PFSK-1 (cell line): ENCODE measurements around the gene HDDC3.

Source experiments
- FOXP2 ChIP-seq: optimal IDR thresholded peaks from 2 replicates; pipeline ENCODE3; 2011; ENCODE audit warnings: borderline replicate concordance, control low read depth, inconsistent platforms; ENCODE audit not compliant: insufficient read depth; ENCODE audit errors: extremely low read length, extremely low read depth
- POLR2AphosphoS5 ChIP-seq: IDR thresholded peaks from 2 replicates; pipeline ENCODE4 v1.6.1; 2012; ENCODE audit warnings: low read depth, mild to moderate bottlenecking, control low read depth, low read length, moderate library complexity
- SIN3A ChIP-seq: IDR thresholded peaks from 2 replicates; pipeline ENCODE4 v1.6.1; 2012; ENCODE audit warnings: mild to moderate bottlenecking, low read length, moderate library complexity, borderline replicate concordance; ENCODE audit not compliant: insufficient read depth
- TAF1 ChIP-seq: IDR thresholded peaks from 2 replicates; pipeline ENCODE4 v1.6.1; 2012; ENCODE audit warnings: low read length, control low read depth, borderline replicate concordance; ENCODE audit not compliant: insufficient read depth
- TF ChIP-seq, protein P1 (sequence below), 2 experiments: IDR thresholded peaks; 2 replicates each; pipeline versions ENCODE4 v1.6.1 to v1.8.0; 2011 to 2012; ENCODE audit warnings: low read depth in 2 of 2, low read length in 2 of 2, control low read depth in 1 of 2, inconsistent platforms in 1 of 2, mild to moderate bottlenecking in 1 of 2, moderate library complexity in 1 of 2; ENCODE audit not compliant: insufficient read depth in 1 of 2

Gene HDDC3

DNA sequence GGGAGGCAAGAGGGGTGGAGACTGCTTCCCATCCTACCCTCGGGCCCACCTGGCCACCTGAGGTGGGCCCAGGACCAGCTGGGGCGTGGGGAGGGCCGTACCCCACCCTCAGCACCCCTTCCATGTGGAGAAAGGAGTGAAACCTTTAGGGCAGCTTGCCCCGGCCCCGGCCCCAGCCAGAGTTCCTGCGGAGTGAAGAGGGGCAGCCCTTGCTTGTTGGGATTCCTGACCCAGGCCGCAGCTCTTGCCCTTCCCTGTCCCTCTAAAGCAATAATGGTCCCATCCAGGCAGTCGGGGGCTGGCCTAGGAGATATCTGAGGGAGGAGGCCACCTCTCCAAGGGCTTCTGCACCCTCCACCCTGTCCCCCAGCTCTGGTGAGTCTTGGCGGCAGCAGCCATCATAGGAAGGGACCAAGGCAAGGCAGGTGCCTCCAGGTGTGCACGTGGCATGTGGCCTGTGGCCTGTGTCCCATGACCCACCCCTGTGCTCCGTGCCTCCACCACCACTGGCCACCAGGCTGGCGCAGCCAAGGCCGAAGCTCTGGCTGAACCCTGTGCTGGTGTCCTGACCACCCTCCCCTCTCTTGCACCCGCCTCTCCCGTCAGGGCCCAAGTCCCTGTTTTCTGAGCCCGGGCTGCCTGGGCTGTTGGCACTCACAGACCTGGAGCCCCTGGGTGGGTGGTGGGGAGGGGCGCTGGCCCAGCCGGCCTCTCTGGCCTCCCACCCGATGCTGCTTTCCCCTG lies 50.2 kb downstream of the HDDC3 start:
- no peak for TF ChIP-seq FOXP2
- no peak for TF ChIP-seq SIN3A
- TF ChIP-seq, protein P1, sequence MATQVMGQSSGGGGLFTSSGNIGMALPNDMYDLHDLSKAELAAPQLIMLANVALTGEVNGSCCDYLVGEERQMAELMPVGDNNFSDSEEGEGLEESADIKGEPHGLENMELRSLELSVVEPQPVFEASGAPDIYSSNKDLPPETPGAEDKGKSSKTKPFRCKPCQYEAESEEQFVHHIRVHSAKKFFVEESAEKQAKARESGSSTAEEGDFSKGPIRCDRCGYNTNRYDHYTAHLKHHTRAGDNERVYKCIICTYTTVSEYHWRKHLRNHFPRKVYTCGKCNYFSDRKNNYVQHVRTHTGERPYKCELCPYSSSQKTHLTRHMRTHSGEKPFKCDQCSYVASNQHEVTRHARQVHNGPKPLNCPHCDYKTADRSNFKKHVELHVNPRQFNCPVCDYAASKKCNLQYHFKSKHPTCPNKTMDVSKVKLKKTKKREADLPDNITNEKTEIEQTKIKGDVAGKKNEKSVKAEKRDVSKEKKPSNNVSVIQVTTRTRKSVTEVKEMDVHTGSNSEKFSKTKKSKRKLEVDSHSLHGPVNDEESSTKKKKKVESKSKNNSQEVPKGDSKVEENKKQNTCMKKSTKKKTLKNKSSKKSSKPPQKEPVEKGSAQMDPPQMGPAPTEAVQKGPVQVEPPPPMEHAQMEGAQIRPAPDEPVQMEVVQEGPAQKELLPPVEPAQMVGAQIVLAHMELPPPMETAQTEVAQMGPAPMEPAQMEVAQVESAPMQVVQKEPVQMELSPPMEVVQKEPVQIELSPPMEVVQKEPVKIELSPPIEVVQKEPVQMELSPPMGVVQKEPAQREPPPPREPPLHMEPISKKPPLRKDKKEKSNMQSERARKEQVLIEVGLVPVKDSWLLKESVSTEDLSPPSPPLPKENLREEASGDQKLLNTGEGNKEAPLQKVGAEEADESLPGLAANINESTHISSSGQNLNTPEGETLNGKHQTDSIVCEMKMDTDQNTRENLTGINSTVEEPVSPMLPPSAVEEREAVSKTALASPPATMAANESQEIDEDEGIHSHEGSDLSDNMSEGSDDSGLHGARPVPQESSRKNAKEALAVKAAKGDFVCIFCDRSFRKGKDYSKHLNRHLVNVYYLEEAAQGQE (IDR thresholded peaks at IDR 0.05; ENCODE audit: insufficient read depth in 1 of 2, low read depth in 2 of 2, low read length in 2 of 2), result no peak
- no peak for TF ChIP-seq TAF1
- no peak for TF ChIP-seq POLR2AphosphoS5

- TF ChIP-seq SIN3A (no peak), TAF1 (no peak), FOXP2 (no peak), POLR2AphosphoS5 (no peak)
- TF ChIP-seq, protein P1 (IDR thresholded peaks at IDR 0.05; ENCODE audit: insufficient read depth in 1 of 2, low read depth in 2 of 2, low read length in 2 of 2), result no peak
These were observed 51.0 kb downstream of the HDDC3 start for GRCh38 chr15:90881181-90881977.

GRCh38 chr15:90880381-90881145 lies 51.8 kb downstream of the HDDC3 start:
- TF ChIP-seq TAF1 (no peak), FOXP2 (no peak), SIN3A (no peak), POLR2AphosphoS5 (no peak)
- TF ChIP-seq, protein P1 (IDR thresholded peaks at IDR 0.05; ENCODE audit: insufficient read depth in 1 of 2, low read depth in 2 of 2, low read length in 2 of 2), result no peak
